K562 (cell line): ENCODE measurements around the gene ARHGAP42. TPM values are rescaled to one million over a fixed set of nuclear protein-coding genes. Genes with fewer than 3 reads are reported as not detected.

Experiments used
- BACH1 ChIP-seq: fragments of 200-800 bp; sonication (Bioruptor generic); IDR thresholded peaks from 2 replicates; pipeline ENCODE4 v1.6.1; 2016; ENCODE audit warnings: missing genetic modification characterization, missing compliant biosample characterization
- CBX8 ChIP-seq: fragments of 200-600 bp; sonication (generic); IDR thresholded peaks from 2 replicates; pipeline ENCODE4 v1.6.1; 2012; ENCODE audit warnings: borderline replicate concordance, mixed run types, low read depth, mild to moderate bottlenecking, moderate library complexity, mixed read lengths, low read length, control low read depth, inconsistent platforms; ENCODE audit not compliant: poor library complexity, severe bottlenecking; ENCODE audit errors: extremely low read depth
- EP300 ChIP-seq: IDR thresholded peaks from 2 replicates; pipeline ENCODE4 v1.6.1; 2012; ENCODE audit warnings: low read length, improper control_type of control experiment
- HNRNPH1 ChIP-seq: fragments of 200-400 bp; formaldehyde crosslinking; optimal IDR thresholded peaks from 2 replicates; pipeline ENCODE3; 2017; ENCODE audit warnings: low read depth, mild to moderate bottlenecking, low read length, moderate library complexity
- JUND ChIP-seq, 2 experiments: IDR thresholded peaks; 2 replicates in 1 of 2; 3 replicates in 1 of 2; pipeline ENCODE4 v1.6.1; 2011; ENCODE audit warnings: borderline replicate concordance in 2 of 2, low read depth in 2 of 2, low read length in 2 of 2, improper control_type of control experiment in 1 of 2, missing biosample characterization in 1 of 2, missing genetic modification characterization in 1 of 2, missing genetic modification reagents in 1 of 2
- KLF16 ChIP-seq: IDR thresholded peaks from 2 replicates; pipeline ENCODE4 v1.6.1; 2016; ENCODE audit warnings: antibody characterized with exemption
- MCM5 ChIP-seq: fragments of 450-650 bp; IDR thresholded peaks from 2 replicates; pipeline ENCODE4 v1.6.1; 2016; ENCODE audit warnings: low read depth
- MXD1 ChIP-seq: fragments of 250-450 bp; sonication (Bioruptor Pico); IDR thresholded peaks from 2 replicates; pipeline ENCODE4 v1.8.0; 2021; ENCODE audit warnings: borderline replicate concordance, mild to moderate bottlenecking, moderate library complexity; ENCODE audit not compliant: poor library complexity, severe bottlenecking
- NFE2 ChIP-seq: IDR thresholded peaks from 2 replicates; pipeline ENCODE4 v1.6.1; 2014; ENCODE audit warnings: antibody characterized with exemption, low read depth
- NFYB ChIP-seq: IDR thresholded peaks from 2 replicates; pipeline ENCODE4 v1.6.1; 2011; ENCODE audit warnings: mild to moderate bottlenecking, moderate library complexity; ENCODE audit not compliant: insufficient read length; ENCODE audit errors: extremely low read depth
- RFX7 ChIP-seq: fragments of 250-450 bp; sonication (Bioruptor Pico); IDR thresholded peaks from 2 replicates; pipeline ENCODE4 v1.5.1; 2021; ENCODE audit warnings: mild to moderate bottlenecking
- SIRT6 ChIP-seq: IDR thresholded peaks from one replicate; pipeline ENCODE4 v1.6.1; 2012; ENCODE audit warnings: low read depth, mild to moderate bottlenecking, control low read depth, inconsistent platforms, low read length, moderate library complexity
- SMAD4 ChIP-seq: fragments of 250-450 bp; sonication (Bioruptor Pico); conservative IDR thresholded peaks from 2 replicates; pipeline ENCODE4 v1.8.0; 2021; ENCODE audit warnings: inconsistent platforms, mild to moderate bottlenecking, moderate library complexity
- ZNF79 ChIP-seq: fragments of 250-450 bp; sonication (Bioruptor Pico); IDR thresholded peaks from 2 replicates; pipeline ENCODE4 v1.4.0; 2020; ENCODE audit warnings: low read depth, mild to moderate bottlenecking, moderate library complexity
- polyA plus RNA-seq, 8 experiments: library from polyadenylated mRNA; depleted of rRNA in 4 of 8; stranded (reverse) in 5 of 8; unstranded in 3 of 8; fragments of >200 nt; fragmentation: Nextera tagmentation in 2 of 8; fragmentation: Illumina TruSeq in 1 of 8; extraction: Ambion mirVana in 2 of 8; extraction: Trizol in 1 of 8; gene quantifications; 2 replicates each; pipeline versions ENCODE4 v1.2.1 to v1.2.3, GENCODE V29; 2011 to 2014; ENCODE audit warnings: inconsistent platforms in 1 of 8, missing spikeins in 1 of 8
- total RNA-seq, 7 experiments: library from RNA; depleted of rRNA in 6 of 7; stranded (reverse); fragments of >200 nt in 6 of 7; fragmentation: Illumina TruSeq in 2 of 7; extraction: Trizol in 2 of 7; gene quantifications; 2 replicates each; pipeline versions ENCODE4 v1.2.1 to v1.2.3, GENCODE V29; 2011 to 2021; ENCODE audit warnings: low replicate concordance in 1 of 7
- TF ChIP-seq, protein P1 (sequence below), 3 experiments: fragments of 200-800 bp in 1 of 3; fragments of 250-450 bp in 1 of 3; fragments of 450-650 bp in 1 of 3; sonication (Bioruptor Pico) in 1 of 3; sonication (Bioruptor generic) in 1 of 3; formaldehyde crosslinking in 1 of 3; IDR thresholded peaks; 2 replicates each; pipeline versions ENCODE4 v1.6.1 to v1.8.0; 2016 to 2022; ENCODE audit warnings: mild to moderate bottlenecking in 2 of 3, missing genetic modification characterization in 2 of 3, missing compliant biosample characterization in 1 of 3, moderate library complexity in 1 of 3
- TF ChIP-seq, protein P2 (sequence below): fragments of 450-650 bp; IDR thresholded peaks from 2 replicates; pipeline ENCODE4 v1.6.1; 2016; ENCODE audit warnings: borderline replicate concordance
- TF ChIP-seq, protein P3 (sequence below): sonication (generic); formaldehyde crosslinking; IDR thresholded peaks from 2 replicates; pipeline ENCODE4 v1.8.0; 2022; ENCODE audit warnings: mild to moderate bottlenecking, low read depth, missing genetic modification reagents
- TF ChIP-seq, protein P4 (sequence below): fragments of 450-650 bp; formaldehyde crosslinking; IDR thresholded peaks from 2 replicates; pipeline ENCODE4 v1.4.0; 2022; ENCODE audit warnings: missing genetic modification characterization

The ARHGAP42 gene
- total and polyA plus RNA-seq, 9 of the 15 experiments (the other 6 are each of a cell fraction or from before 2014, with no cell fraction given): 0.95 to 6.1 (median 2.4) TPM

DNA sequence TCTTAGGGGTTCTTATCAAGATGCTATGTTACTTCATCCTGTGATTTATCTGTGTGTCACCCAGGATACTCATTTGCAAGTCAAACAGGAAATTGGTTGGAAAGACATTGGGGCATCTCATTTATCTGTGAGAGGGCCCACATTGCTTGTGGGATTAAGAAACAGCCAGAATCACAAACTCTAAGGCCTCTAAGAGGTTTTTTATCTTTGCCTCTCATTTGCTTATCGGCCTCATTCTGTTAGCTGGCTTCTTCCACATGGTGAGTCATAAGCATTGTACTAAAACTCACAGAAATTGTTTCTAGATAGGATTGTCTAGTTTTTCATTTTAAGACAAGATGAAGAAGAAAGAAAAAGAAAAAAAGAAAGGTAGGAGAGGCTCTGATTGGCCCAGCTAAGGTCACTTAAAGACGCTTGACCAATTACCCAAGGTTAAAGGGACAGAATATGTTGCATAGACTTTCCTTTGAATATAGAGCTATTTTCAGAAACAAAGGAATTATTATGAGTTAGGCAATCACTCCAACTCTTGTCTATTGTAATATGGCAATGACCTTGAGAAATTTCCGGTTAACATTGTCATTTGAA, 121.9 kb downstream of the ARHGAP42 start (continued):
- peak; percentile 87 for TF ChIP-seq EP300
- TF ChIP-seq NFE2: peak; percentile 35; the same call in 1 of the 2 replicates
- TF ChIP-seq CBX8: no peak
- TF ChIP-seq, protein P1, sequence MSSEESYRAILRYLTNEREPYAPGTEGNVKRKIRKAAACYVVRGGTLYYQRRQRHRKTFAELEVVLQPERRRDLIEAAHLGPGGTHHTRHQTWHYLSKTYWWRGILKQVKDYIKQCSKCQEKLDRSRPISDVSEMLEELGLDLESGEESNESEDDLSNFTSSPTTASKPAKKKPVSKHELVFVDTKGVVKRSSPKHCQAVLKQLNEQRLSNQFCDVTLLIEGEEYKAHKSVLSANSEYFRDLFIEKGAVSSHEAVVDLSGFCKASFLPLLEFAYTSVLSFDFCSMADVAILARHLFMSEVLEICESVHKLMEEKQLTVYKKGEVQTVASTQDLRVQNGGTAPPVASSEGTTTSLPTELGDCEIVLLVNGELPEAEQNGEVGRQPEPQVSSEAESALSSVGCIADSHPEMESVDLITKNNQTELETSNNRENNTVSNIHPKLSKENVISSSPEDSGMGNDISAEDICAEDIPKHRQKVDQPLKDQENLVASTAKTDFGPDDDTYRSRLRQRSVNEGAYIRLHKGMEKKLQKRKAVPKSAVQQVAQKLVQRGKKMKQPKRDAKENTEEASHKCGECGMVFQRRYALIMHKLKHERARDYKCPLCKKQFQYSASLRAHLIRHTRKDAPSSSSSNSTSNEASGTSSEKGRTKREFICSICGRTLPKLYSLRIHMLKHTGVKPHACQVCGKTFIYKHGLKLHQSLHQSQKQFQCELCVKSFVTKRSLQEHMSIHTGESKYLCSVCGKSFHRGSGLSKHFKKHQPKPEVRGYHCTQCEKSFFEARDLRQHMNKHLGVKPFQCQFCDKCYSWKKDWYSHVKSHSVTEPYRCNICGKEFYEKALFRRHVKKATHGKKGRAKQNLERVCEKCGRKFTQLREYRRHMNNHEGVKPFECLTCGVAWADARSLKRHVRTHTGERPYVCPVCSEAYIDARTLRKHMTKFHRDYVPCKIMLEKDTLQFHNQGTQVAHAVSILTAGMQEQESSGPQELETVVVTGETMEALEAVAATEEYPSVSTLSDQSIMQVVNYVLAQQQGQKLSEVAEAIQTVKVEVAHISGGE (CRISPR knock-in tag; IDR thresholded peaks at IDR 0.05): no peak
- TF ChIP-seq, protein P2, sequence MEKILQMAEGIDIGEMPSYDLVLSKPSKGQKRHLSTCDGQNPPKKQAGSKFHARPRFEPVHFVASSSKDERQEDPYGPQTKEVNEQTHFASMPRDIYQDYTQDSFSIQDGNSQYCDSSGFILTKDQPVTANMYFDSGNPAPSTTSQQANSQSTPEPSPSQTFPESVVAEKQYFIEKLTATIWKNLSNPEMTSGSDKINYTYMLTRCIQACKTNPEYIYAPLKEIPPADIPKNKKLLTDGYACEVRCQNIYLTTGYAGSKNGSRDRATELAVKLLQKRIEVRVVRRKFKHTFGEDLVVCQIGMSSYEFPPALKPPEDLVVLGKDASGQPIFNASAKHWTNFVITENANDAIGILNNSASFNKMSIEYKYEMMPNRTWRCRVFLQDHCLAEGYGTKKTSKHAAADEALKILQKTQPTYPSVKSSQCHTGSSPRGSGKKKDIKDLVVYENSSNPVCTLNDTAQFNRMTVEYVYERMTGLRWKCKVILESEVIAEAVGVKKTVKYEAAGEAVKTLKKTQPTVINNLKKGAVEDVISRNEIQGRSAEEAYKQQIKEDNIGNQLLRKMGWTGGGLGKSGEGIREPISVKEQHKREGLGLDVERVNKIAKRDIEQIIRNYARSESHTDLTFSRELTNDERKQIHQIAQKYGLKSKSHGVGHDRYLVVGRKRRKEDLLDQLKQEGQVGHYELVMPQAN: no peak
- TF ChIP-seq RFX7 (CRISPR knock-in tag): no peak
- no peak for TF ChIP-seq HNRNPH1
- TF ChIP-seq NFYB: no peak
- no peak for TF ChIP-seq MXD1 (CRISPR knock-in tag)
- TF ChIP-seq SMAD4 (CRISPR knock-in tag): no peak
- TF ChIP-seq BACH1 (tag): no peak
- TF ChIP-seq, protein P3, sequence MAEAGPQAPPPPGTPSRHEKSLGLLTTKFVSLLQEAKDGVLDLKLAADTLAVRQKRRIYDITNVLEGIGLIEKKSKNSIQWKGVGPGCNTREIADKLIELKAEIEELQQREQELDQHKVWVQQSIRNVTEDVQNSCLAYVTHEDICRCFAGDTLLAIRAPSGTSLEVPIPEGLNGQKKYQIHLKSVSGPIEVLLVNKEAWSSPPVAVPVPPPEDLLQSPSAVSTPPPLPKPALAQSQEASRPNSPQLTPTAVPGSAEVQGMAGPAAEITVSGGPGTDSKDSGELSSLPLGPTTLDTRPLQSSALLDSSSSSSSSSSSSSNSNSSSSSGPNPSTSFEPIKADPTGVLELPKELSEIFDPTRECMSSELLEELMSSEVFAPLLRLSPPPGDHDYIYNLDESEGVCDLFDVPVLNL (CRISPR knock-in tag): no peak
- TF ChIP-seq JUND (IDR thresholded peaks at IDR 0.05; ENCODE audit: borderline replicate concordance, low read depth, low read length): peak; percentile 94
- peak; percentile 88; the same call in 2 of the 3 replicates for TF ChIP-seq JUND (tag; IDR thresholded peaks at IDR 0.05; ENCODE audit: borderline replicate concordance, low read depth, low read length)
- TF ChIP-seq KLF16: peak; percentile 83
- TF ChIP-seq MCM5: no peak
- no peak for TF ChIP-seq SIRT6
- TF ChIP-seq ZNF79 (CRISPR knock-in tag): no peak
- TF ChIP-seq, protein P4, sequence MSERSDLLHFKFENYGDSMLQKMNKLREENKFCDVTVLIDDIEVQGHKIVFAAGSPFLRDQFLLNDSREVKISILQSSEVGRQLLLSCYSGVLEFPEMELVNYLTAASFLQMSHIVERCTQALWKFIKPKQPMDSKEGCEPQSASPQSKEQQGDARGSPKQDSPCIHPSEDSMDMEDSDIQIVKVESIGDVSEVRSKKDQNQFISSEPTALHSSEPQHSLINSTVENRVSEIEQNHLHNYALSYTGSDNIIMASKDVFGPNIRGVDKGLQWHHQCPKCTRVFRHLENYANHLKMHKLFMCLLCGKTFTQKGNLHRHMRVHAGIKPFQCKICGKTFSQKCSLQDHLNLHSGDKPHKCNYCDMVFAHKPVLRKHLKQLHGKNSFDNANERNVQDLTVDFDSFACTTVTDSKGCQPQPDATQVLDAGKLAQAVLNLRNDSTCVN: no peak
